Activated T-cell treated with anti-CD3 and anti-CD28 coated beads, Interleukin-2, amount 50 U/mL, for 72 hours (primary cell): Measurements from ENCODE around the gene SHISA3. TPM values are rescaled to one million over a fixed set of nuclear protein-coding genes. Genes with fewer than 3 reads are reported as not detected.
A peak's percentile ranks its signal among the peaks of the same experiment; 100 is the strongest.

ENCODE experiments used
- ATAC-seq, 2 donors: fragments of 150-1000 bp; cut with Tn5 transposase; replicated peaks in 1 of 2; 2 replicates each; pipeline ENCODE4 v1.10.0; 2021; ENCODE audit warnings: moderate library complexity in 2 of 2, mild to moderate bottlenecking in 1 of 2
- DNase-seq, 2 donors: peaks; one replicate each; pipeline ENCODE4 v3.0.0; 2021 to 2022; ENCODE audit warnings: mixed read lengths in 1 of 2
- H3K27ac Mint-ChIP-seq: one replicate; pipeline ENCODE4 v1.8.0; 2022; ENCODE audit warnings: mild to moderate bottlenecking, moderate library complexity, mixed read lengths
- H3K27me3 Mint-ChIP-seq: one replicate; pipeline ENCODE4 v1.8.0; 2022; ENCODE audit warnings: low read depth, mixed read lengths
- H3K36me3 Mint-ChIP-seq, 2 donors: one replicate each; pipeline ENCODE4 v1.8.0; 2022; ENCODE audit warnings: mixed read lengths in 2 of 2, mild to moderate bottlenecking in 1 of 2; ENCODE audit not compliant: insufficient read depth in 2 of 2
- H3K4me1 Mint-ChIP-seq: one replicate; pipeline ENCODE4 v1.8.0; 2022; ENCODE audit warnings: low read depth, mixed read lengths
- H3K4me3 Mint-ChIP-seq, 2 donors: one replicate each; pipeline ENCODE4 v1.8.0; 2022; ENCODE audit warnings: mild to moderate bottlenecking in 2 of 2, mixed read lengths in 2 of 2, moderate library complexity in 2 of 2
- H3K9me3 Mint-ChIP-seq, 2 donors: one replicate each; pipeline ENCODE4 v1.8.0; 2022; ENCODE audit warnings: mixed read lengths in 2 of 2
- total RNA-seq, 2 donors: library from RNA; stranded (reverse); gene quantifications; one replicate each; pipeline ENCODE4 v1.2.3, GENCODE V29; 2022

The SHISA3 gene
- under 1 TPM; 0.23 to 0.41 TPM for total RNA-seq

- no peaks in the 10 kb centered on the region for H3K9me3 Mint-ChIP-seq
Observed at GRCh38 chr4:42396752-42397634, at the start of gene SHISA3. Gene SHISA3, plus strand, starts transcription at chr4:42397488. Its CDS starts 569 bp downstream, at chr4:42398057.

GRCh38 chr4:42348247-42348646 lies 49.0 kb upstream of the SHISA3 start:
- Mint-ChIP-seq H3K4me1 (no peaks in the 10 kb centered on the region), H3K27ac (no peak overlapping the region), H3K36me3 (no peaks in the 10 kb centered on the region), H3K27me3 (peaks cover 9% of the 10 kb centered on the region), H3K4me3 (no peak overlapping the region), H3K9me3 (no peaks in the 10 kb centered on the region)
- DNase-seq = no peak
- no peak for ATAC-seq

More at GRCh38 chr4:42396752-42397634, at the start of gene SHISA3:
- peaks cover 60% of the 10 kb centered on the region for H3K27me3 Mint-ChIP-seq
- H3K4me3 Mint-ChIP-seq = peak within 1 kb of the TSS; percentile 84
- no peak within 1 kb of the TSS for H3K27ac Mint-ChIP-seq
- H3K4me1 Mint-ChIP-seq = peaks cover 25% of the 10 kb centered on the region
- DNase-seq (peak; percentile 20 to 43), ATAC-seq (peak; percentile 57 to 67)
- no peaks in the 10 kb centered on the region for H3K36me3 Mint-ChIP-seq

- ATAC-seq (no peak), DNase-seq (no peak)
- no peak overlapping the region for H3K27ac Mint-ChIP-seq
- H3K4me3 Mint-ChIP-seq = no peak overlapping the region
- no peaks in the 10 kb centered on the region for H3K4me1 Mint-ChIP-seq
- H3K27me3 Mint-ChIP-seq = peaks cover 9% of the 10 kb centered on the region
- H3K36me3 Mint-ChIP-seq = no peaks in the 10 kb centered on the region
- H3K9me3 Mint-ChIP-seq = no peaks in the 10 kb centered on the region
Observed at GRCh38 chr4:42348692-42349091, 48.6 kb upstream of the SHISA3 start.

GRCh38 chr4:42350611-42351182 lies 46.6 kb upstream of the SHISA3 start:
- no peaks in the 10 kb centered on the region for H3K4me1 Mint-ChIP-seq

DNA sequence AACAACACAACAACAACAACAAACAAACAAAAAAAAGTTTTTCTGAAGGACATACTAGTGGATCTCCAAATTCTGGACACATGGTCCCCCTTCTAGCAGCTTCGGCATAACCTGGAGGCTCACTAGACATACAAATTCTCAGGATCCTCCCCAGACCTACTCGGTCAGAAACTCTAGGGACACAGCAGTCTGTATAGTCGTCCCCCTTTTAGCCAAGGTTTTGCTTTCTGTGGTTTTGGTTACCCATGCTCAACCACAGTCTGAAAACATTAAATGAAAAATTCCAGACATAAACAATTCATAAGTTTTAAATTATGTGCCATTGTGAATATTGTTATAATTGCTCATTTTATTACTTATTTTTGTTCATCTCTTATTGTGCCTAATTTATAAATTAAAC lies 45.2 kb upstream of the SHISA3 start:
- DNase-seq = no peak
- Mint-ChIP-seq H3K27me3 (peaks cover 35% of the 10 kb centered on the region), H3K9me3 (no peaks in the 10 kb centered on the region), H3K4me3 (no peak overlapping the region), H3K4me1 (no peaks in the 10 kb centered on the region), H3K27ac (no peak overlapping the region), H3K36me3 (no peaks in the 10 kb centered on the region)
- ATAC-seq = no peak

More at GRCh38 chr4:42350611-42351182, 46.6 kb upstream of the SHISA3 start:
- DNase-seq = no peak
- Mint-ChIP-seq H3K27me3 (peaks cover 28% of the 10 kb centered on the region), H3K27ac (no peak overlapping the region), H3K36me3 (no peaks in the 10 kb centered on the region), H3K4me3 (no peak overlapping the region), H3K9me3 (no peaks in the 10 kb centered on the region)
- no peak for ATAC-seq

DNA sequence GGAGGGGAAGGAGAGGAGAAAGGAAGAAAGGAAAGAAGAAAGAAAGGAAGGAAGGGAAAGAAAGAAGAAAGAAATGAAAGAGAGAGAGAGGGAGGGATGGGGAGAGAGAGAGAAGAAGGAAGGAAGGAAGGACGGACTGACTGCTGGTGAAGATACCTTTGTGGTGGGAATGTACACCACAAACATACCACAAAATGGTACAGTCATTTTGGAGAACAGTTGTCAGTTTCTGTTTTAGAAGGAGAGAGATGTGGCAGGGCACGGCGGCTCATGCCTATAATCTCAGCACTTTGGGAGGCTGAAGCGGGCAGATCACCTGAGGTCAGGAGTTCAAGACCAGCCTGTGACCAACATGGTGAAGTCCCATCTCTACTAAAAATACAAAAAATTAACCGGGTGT lies 40.0 kb upstream of the SHISA3 start:
- Mint-ChIP-seq H3K4me3 (no peak overlapping the region), H3K36me3 (no peaks in the 10 kb centered on the region), H3K27ac (no peak overlapping the region), H3K4me1 (no peaks in the 10 kb centered on the region), H3K9me3 (no peaks in the 10 kb centered on the region), H3K27me3 (peaks cover 39% of the 10 kb centered on the region)
- ATAC-seq (peak in 1 of 2 donors; percentile 51), DNase-seq (peak in 1 of 2 donors; percentile 1)

DNA sequence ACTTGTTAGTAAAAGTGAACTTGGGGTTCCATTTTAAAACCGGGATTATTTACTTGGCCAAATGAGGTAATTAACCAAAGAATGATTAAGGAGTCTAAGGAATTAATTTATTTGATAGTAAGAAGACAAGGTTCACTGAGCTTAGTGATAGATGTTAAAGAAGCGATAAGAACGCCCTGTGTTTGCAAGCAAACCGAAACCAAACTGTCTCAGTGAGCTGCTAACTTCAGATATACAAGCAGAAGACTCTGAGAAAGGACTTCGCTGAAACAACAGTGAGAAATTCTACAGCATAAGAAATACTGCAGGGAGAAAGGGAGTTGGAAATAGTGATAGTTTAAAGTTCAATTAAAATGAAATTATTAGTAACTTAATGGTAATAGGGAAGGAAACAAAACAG lies 37.6 kb upstream of the SHISA3 start:
- Mint-ChIP-seq H3K27me3 (peaks cover 30% of the 10 kb centered on the region), H3K36me3 (no peaks in the 10 kb centered on the region), H3K4me1 (no peaks in the 10 kb centered on the region), H3K9me3 (no peaks in the 10 kb centered on the region), H3K4me3 (no peak overlapping the region), H3K27ac (no peak overlapping the region)
- DNase-seq (no peak), ATAC-seq (no peak)

GRCh38 chr4:42360256-42360669 lies 37.0 kb upstream of the SHISA3 start:
- H3K9me3 Mint-ChIP-seq = no peaks in the 10 kb centered on the region
- no peak overlapping the region for H3K27ac Mint-ChIP-seq
- DNase-seq (no peak), ATAC-seq (no peak)
- H3K36me3 Mint-ChIP-seq = no peaks in the 10 kb centered on the region
- peaks cover 24% of the 10 kb centered on the region for H3K27me3 Mint-ChIP-seq
- no peak overlapping the region for H3K4me3 Mint-ChIP-seq
- no peaks in the 10 kb centered on the region for H3K4me1 Mint-ChIP-seq

DNA sequence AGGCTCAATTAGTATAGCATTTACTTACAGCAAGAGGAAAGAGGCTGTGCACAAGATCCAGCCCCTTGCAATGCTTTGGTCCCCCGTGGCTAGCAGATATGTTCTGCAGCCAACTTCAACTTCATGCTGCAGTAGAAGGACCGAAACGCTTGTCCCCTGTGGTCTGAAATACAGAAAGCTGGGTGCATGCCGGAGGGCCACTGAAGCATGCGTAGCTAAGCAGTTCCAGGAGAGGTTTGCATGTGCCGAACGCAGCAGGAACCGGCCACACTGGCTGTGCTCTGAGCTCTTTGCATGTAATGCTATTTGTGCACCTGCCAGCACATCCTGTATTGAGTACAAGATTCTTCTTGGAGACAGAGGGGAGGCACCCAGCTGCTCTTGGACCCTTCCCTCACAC lies 35.8 kb upstream of the SHISA3 start:
- Mint-ChIP-seq H3K36me3 (no peaks in the 10 kb centered on the region), H3K4me1 (no peaks in the 10 kb centered on the region), H3K4me3 (no peak overlapping the region), H3K27me3 (peaks cover 13% of the 10 kb centered on the region), H3K27ac (no peak overlapping the region), H3K9me3 (no peaks in the 10 kb centered on the region)
- ATAC-seq = no peak
- DNase-seq = no peak

DNA sequence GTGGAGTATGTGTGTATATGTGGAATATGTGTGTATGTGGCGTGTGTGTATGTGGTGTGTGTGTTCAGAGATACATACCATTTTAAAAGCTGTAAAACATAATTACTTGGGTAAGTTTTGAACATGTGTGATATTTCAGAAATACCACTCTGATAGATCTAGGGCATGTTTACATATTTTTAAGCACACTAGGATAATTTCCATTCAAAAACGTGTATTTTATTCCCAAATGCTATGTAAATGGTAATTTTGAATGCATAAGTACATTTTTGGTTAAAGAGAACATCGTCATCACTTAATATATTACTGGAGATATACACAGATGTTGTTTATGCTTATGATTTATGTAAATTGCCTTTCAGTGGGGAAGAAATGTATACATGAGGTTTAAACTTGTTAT lies 34.7 kb upstream of the SHISA3 start:
- Mint-ChIP-seq H3K27ac (no peak overlapping the region), H3K4me3 (no peak overlapping the region), H3K27me3 (peaks cover 13% of the 10 kb centered on the region), H3K4me1 (no peaks in the 10 kb centered on the region), H3K9me3 (no peaks in the 10 kb centered on the region), H3K36me3 (no peaks in the 10 kb centered on the region)
- ATAC-seq (no peak), DNase-seq (no peak)

GRCh38 chr4:42363614-42364013 lies 33.7 kb upstream of the SHISA3 start:
- Mint-ChIP-seq H3K27ac (no peak overlapping the region), H3K4me3 (no peak overlapping the region), H3K27me3 (peaks cover 6% of the 10 kb centered on the region), H3K4me1 (no peaks in the 10 kb centered on the region), H3K36me3 (no peaks in the 10 kb centered on the region), H3K9me3 (no peaks in the 10 kb centered on the region)
- DNase-seq (no peak), ATAC-seq (no peak)

DNA sequence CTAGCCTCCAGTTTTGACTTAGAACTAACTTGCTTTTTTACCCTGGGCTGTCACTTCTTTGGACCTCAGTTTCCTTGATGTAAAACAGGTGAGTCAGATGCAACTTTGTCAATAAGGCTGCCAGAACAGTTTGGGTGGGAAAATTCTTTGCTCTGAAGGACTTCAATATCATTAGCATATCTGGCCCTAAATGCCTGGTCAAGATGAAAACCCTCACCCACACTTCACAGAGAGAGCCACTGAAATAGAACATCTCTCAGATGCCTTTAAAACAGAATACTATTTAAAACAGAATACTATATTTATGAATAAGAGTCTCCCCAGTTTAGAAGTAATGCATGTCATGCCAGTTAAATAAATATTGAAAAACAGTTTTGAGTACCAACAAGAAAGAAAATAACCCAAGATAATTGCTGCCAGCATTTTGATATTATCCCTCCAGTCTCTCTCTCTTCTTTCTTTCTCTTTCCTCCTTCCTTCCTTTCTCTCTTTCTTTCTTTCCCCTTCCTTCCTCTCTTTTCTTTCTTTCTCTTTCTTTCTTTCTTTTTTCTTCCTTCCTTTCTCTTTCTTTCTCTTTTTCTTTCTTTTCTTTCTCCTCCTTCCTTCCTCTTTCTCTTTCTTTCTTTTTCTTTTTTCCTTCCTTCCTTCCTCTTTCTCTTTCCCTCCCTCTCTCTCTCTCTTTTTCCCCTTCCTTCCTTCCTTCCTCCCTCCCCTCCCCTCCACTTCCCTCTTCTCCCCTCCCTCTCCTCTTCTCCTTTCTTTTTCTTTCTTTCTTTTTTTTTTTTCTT lies 32.8 kb upstream of the SHISA3 start:
- Mint-ChIP-seq H3K9me3 (no peaks in the 10 kb centered on the region), H3K4me1 (no peaks in the 10 kb centered on the region), H3K27me3 (no peaks in the 10 kb centered on the region), H3K27ac (no peak overlapping the region), H3K4me3 (no peak overlapping the region), H3K36me3 (no peaks in the 10 kb centered on the region)
- DNase-seq (no peak), ATAC-seq (no peak)

GRCh38 chr4:42366959-42367358 lies 30.3 kb upstream of the SHISA3 start:
- H3K4me3 Mint-ChIP-seq = no peak overlapping the region
- H3K36me3 Mint-ChIP-seq = no peaks in the 10 kb centered on the region
- DNase-seq = no peak
- no peak for ATAC-seq
- H3K27ac Mint-ChIP-seq = no peak overlapping the region
- no peaks in the 10 kb centered on the region for H3K9me3 Mint-ChIP-seq
- H3K27me3 Mint-ChIP-seq = no peaks in the 10 kb centered on the region
- H3K4me1 Mint-ChIP-seq = no peaks in the 10 kb centered on the region
